Umbilical cord (tissue), 2 donors: ENCODE data around the gene SLC6A13. TPM values are rescaled to one million over a fixed set of nuclear protein-coding genes. Genes with fewer than 3 reads are reported as not detected.
A peak's percentile ranks its signal among the peaks of the same experiment; 100 is the strongest.
"Not testable (repeated sequence)": the region's sequence is repeated elsewhere in the genome, so short reads cannot be mapped to it uniquely, and the experiment has no call there.

Experiments
- DNase-seq: peaks from one replicate; pipeline ENCODE4 v3.0.0-alpha.2; 2015; ENCODE audit warnings: low spot score
- total RNA-seq: library from RNA; depleted of rRNA; stranded (reverse); fragments of >200 nt; gene quantifications from one replicate; pipeline ENCODE4 v1.2.3, GENCODE V29; 2014; ENCODE audit warnings: low replicate concordance; ENCODE audit not compliant: insufficient read depth

SLC6A13 gene
- total RNA-seq, 1 donor from 2014 or later: 11.1 TPM

- no peak for DNase-seq
Measured at GRCh38 chr12:265096-265495, 2.5 kb upstream of the SLC6A13 start.

- peak; percentile 25 for DNase-seq
Measured at GRCh38 chr12:264269-264668, 1.6 kb upstream of the SLC6A13 start.

- DNase-seq: no peak
Measured at GRCh38 chr12:263574-263973, 938 bp upstream of the SLC6A13 start.

- DNase-seq: no peak
Measured at GRCh38 chr12:262113-262512, 523 bp downstream of the SLC6A13 start.

GRCh38 chr12:257521-258321, 4.9 kb downstream of the SLC6A13 start:
- DNase-seq: no peak

DNA sequence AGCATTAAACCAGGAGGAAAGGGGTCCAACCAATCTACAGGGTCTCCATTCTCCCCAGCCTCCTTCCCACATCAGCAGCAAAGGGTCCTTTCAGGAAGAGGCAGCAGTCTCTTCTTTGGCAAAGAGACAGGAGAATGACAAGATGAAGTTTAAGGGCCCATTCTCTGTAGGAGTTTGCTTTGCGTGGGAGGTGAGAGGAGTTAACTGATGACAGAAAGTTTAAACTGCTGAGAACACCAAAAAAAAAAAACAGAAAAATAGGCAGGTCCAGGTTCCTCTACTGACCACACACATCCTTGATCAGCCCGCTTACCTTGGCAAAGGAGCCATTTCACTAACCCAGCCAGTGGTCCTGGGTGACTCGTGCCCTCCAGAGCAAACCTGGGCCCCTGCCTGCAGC, 5.7 kb downstream of the SLC6A13 start:
- no peak for DNase-seq

DNA sequence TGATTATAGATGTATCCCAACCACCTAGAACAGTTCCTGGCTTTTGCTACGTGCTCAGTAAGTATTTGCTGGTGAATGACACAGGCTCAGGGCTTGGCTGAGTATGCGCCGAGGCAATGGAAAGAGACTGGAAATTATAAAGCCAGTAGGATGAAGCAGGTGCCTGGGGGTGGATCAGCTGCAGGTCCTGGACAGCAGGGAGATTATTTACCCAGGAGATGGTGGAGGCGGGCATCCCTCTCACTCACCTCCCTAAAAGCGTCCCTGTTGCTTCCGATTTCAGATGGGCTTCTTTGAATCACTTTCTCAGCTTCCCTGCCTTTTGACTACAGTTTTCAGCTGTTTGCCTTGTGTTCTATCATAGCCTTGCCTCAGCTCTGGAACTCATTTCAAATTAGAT, 6.4 kb downstream of the SLC6A13 start:
- DNase-seq: no peak

- DNase-seq: no peak
Measured at GRCh38 chr12:254912-255311, 7.7 kb downstream of the SLC6A13 start.

- no peak for DNase-seq
Measured at GRCh38 chr12:254039-254438, 8.6 kb downstream of the SLC6A13 start.

GRCh38 chr12:253116-253831, 9.4 kb downstream of the SLC6A13 start:
- no peak for DNase-seq

GRCh38 chr12:252636-253035, 10.0 kb downstream of the SLC6A13 start:
- DNase-seq: no peak

DNA sequence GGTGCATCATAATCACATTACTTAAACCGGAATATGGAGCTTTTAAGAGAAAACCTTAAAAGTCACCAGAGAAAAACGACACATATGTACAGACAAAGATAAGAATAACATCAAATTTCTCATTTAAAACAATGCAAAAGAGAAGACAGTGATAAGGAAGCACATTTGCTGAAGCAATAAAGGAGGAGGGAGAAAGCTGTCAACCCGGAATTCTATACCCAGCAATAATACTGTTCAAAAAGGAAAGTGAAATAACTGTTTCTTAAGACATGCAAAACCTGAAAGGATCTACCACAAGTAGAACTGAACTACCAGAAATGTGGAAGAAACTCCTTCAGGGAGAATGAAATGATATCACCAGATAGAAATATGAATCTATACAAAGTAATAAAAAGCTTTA, 15.4 kb downstream of the SLC6A13 start:
- DNase-seq: no peak

- no peak for DNase-seq
Measured at GRCh38 chr12:243381-243780, 19.3 kb downstream of the SLC6A13 start.

DNA sequence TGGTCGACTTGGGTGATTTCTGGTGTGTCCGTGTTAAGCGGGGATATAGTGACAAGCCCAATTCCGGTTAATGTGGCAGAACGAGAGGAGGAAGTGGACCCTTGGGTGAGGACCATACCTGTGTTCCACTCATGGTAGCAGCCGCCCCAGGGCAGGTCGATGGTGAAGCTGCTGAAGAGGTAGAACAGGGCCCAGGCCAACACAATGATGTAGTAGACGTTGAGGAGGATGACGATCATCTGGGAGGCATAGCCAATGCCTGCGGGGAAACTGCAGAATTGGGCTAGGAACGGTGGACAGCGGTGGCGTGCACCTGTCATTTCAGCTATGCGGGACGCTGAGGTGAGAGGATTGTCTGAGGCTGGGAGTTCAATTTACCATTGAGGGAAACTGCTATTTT, 20.1 kb downstream of the SLC6A13 start:
- DNase-seq: no peak

GRCh38 chr12:241266-241665, 21.4 kb downstream of the SLC6A13 start:
- no peak for DNase-seq

DNA sequence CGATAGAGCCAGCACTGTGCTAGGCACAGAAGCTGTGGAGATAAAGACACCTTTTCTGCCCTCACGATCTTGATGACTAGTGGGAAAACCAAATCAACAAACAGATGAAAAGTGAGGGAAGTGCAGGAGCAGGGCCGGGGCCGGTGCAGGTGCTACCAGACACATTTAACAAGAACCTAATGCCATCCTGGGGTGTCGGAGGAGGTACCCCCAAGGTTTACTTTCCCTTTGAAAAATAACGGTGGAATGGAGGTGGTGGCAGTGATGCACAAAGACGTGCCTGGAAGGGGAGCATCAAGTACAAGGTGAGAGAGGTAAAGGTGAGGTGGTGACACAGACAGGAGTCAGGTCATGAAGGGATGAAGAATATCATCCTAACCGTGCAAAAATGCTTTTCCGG, 22.1 kb downstream of the SLC6A13 start:
- no peak for DNase-seq

DNA sequence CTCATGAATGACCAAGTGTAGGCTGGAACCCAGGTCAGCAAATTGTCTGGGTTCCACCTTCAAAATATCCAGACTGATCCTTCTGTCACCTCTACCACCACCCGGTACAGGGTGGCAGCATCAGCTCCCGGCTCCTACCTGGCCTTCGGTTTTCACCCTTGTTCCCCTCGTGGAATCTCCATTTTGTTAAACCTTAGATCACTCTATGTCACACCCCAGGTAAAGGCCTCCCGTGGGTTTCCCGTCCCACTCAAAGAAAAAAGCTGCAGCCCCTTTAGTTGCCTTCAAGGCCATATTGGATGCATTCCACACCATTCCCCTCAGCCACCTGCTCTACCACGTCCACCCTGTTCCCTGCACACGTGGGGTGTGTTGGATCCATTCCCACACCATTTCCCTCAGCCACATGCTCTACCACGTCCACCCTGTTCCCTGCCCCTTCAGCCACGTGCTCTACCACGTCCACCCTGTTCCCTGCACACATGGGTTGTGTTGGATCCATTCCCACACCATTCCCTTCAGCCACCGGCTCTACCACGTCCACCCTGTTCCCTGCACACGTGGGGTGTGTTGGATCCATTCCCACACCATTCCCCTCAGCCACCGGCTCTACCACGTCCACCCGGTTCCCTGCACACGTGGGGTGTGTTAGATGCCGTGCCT, 23.8 kb downstream of the SLC6A13 start:
- DNase-seq: no peak

GRCh38 chr12:238116-238515, 24.5 kb downstream of the SLC6A13 start:
- no peak for DNase-seq

DNA sequence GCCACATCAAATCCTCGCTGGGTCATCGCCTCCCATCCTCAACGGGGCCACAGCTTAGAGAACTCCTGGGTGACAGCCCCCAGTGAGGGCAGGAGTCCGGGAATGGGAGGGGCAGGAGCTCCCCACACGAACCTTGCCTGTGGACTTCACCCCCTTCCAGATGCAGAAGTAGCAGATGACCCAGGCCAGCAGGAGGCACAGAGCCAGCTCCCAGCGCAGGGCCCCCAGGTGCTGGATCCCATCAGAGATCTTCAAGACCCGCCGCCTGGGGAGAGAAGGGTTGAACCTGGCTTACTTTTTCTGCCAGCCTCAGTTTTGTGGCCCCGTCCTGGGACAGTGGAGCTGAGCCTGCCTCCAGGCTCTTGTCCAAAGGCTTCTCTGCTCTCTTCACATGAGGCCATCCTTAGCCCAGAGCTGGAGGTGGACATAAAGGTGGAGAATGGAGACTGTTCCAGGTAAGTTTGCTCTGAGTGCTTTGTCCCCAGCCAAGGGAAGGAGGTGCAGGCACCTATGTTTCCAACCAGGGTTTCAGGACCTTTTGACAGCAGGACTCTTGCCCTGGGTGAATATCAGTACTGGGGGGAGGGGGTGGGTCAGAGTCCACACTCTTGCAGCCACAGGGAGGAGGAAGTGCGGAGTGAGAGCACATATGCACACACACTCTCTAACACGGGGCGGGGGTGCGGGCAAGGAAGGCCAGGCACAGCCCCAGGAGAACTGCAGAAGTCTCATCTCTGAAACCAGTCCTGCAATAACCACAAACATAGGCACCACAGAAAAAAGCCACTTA, 25.4 kb downstream of the SLC6A13 start:
- DNase-seq: no peak

- DNase-seq: no peak
Measured at GRCh38 chr12:236445-236844, 26.2 kb downstream of the SLC6A13 start.

- DNase-seq: not testable (repeated sequence)
Measured at GRCh38 chr12:235967-236366, 26.7 kb downstream of the SLC6A13 start.

GRCh38 chr12:234891-235415, 27.7 kb downstream of the SLC6A13 start:
- DNase-seq: no peak
